K562 (cell line): Measurements from ENCODE around the gene PRDM2. TPM values are rescaled to one million over a fixed set of nuclear protein-coding genes. Genes with fewer than 3 reads are reported as not detected.

Experiments
- ATAC-seq: fragments of 200-7000 bp; cut with Tn5 transposase; 3 replicates; pipeline ENCODE4 v1.9.1; 2020; ENCODE audit warnings: moderate library complexity
- BruUV-seq: library from RNA; stranded (reverse); fragments of 400-500 nt; replicated peaks from 2 replicates; lab custom pipeline; 2021; lab: Mats Ljungman, UMichigan
- CTCF ChIA-PET: fragments of 300-600 bp; formaldehyde crosslinking; extraction: SDS; loops from one replicate; lab custom pipeline; 2021; ENCODE audit warnings: low intra/inter-chr PET ratio; lab: Yijun Ruan, JAX
- POLR2A ChIA-PET: fragments of 300-600, 350-650 bp; sonication (Branson Sonifier 250); formaldehyde crosslinking; extraction: SDS; loops from one replicate; lab custom pipeline; 2021; ENCODE audit warnings: antibody characterized with exemption, inconsistent platforms; lab: Yijun Ruan, JAX
- DNase-seq, 4 experiments: peaks; one replicate each; pipeline versions ENCODE4 v3.0.0 to v3.0.0-alpha.2; 2011 to 2018; ENCODE audit warnings: low spot score in 3 of 4, mixed read lengths in 3 of 4; ENCODE audit errors: extremely low read depth in 1 of 4
- FAIRE-seq: peaks from 2 replicates; lab custom pipeline; 2011; peaks lifted over from hg19 to GRCh38; lab: Jason Lieb, UNC
- H2AFZ ChIP-seq: 2 replicates; pipeline ENCODE4 v1.6.0; 2011; ENCODE audit warnings: low read depth, low read length, control low read depth, inconsistent platforms
- H3K27ac ChIP-seq: fragments of 200-600 bp; 3 replicates; pipeline ENCODE4 v1.8.0; 2011; ENCODE audit warnings: low read depth, mild to moderate bottlenecking, control low read depth, inconsistent platforms, low read length, moderate library complexity, mixed read lengths; ENCODE audit errors: extremely low read depth
- H3K27me3 ChIP-seq, 2 experiments: fragments of 300-600 bp in 1 of 2; 2 replicates in 1 of 2; 3 replicates in 1 of 2; pipeline versions ENCODE4 v1.6.0 to v1.8.0; 2011; ENCODE audit warnings: inconsistent platforms in 2 of 2, low read length in 2 of 2, mild to moderate bottlenecking in 1 of 2, mixed read lengths in 1 of 2, moderate library complexity in 1 of 2; ENCODE audit not compliant: control insufficient read depth in 2 of 2, insufficient read depth in 2 of 2
- H3K36me3 ChIP-seq: fragments of 300-600 bp; 3 replicates; pipeline ENCODE4 v1.8.0; 2011; ENCODE audit warnings: mild to moderate bottlenecking, low read length, inconsistent platforms; ENCODE audit not compliant: control insufficient read depth, insufficient read depth
- H3K4me1 ChIP-seq, 2 experiments: fragments of 200-600 bp in 1 of 2; replicated peaks in 1 of 2; 2 replicates in 1 of 2; 3 replicates in 1 of 2; pipeline versions ENCODE4 v1.5.1 to v1.8.0; 2011; ENCODE audit warnings: inconsistent platforms in 2 of 2, low read length in 2 of 2, mild to moderate bottlenecking in 1 of 2, mixed read lengths in 1 of 2, moderate library complexity in 1 of 2; ENCODE audit not compliant: control insufficient read depth in 2 of 2, insufficient read depth in 2 of 2
- H3K4me2 ChIP-seq: 2 replicates; pipeline ENCODE4 v1.6.1; 2011; ENCODE audit warnings: low read length, control low read depth, inconsistent platforms, mixed read lengths; ENCODE audit not compliant: insufficient read depth
- H3K4me3 ChIP-seq: fragments of 200-600 bp; sonication (generic), shearing (Covaris generic); 2 replicates; pipeline ENCODE4 v1.5.1; 2016; ENCODE audit warnings: control low read depth, inconsistent platforms
- H3K79me2 ChIP-seq: fragments of 200-600 bp; 3 replicates; pipeline ENCODE4 v1.8.0; 2011; ENCODE audit warnings: low read length, inconsistent platforms; ENCODE audit not compliant: control insufficient read depth, insufficient read depth
- H3K9ac ChIP-seq, 2 experiments: 2 replicates each; pipeline versions ENCODE4 v1.6.0 to v1.6.1; 2011; ENCODE audit warnings: low read depth in 2 of 2, low read length in 2 of 2, control low read depth in 1 of 2, inconsistent platforms in 1 of 2, mild to moderate bottlenecking in 1 of 2, mixed read lengths in 1 of 2; ENCODE audit not compliant: insufficient read depth in 1 of 2
- H3K9me1 ChIP-seq: one replicate; pipeline ENCODE4 v1.6.0; 2011; ENCODE audit warnings: inconsistent platforms, mild to moderate bottlenecking, low read length, moderate library complexity; ENCODE audit not compliant: control insufficient read depth, insufficient read depth
- H3K9me3 ChIP-seq: replicated peaks from 2 replicates; pipeline ENCODE4 v1.5.1; 2011; ENCODE audit warnings: low read depth, low read length, inconsistent platforms; ENCODE audit not compliant: control insufficient read depth, insufficient read depth
- H4K20me1 ChIP-seq: replicated peaks from 2 replicates; pipeline ENCODE4 v1.6.1; 2011; ENCODE audit warnings: low read length, inconsistent platforms, mixed read lengths; ENCODE audit not compliant: control insufficient read depth, insufficient read depth
- ARNT ChIP-seq, 2 experiments: fragments of 450-650 bp; IDR thresholded peaks; 2 replicates each; pipeline ENCODE4 v1.6.1; 2016; ENCODE audit warnings: mild to moderate bottlenecking in 1 of 2
- BRCA1 ChIP-seq, 2 experiments: fragments of 450-650 bp in 1 of 2; sonication (generic) in 1 of 2; formaldehyde crosslinking in 1 of 2; IDR thresholded peaks; 2 replicates each; pipeline versions ENCODE4 v1.5.0 to v1.6.1; 2017 to 2020; ENCODE audit warnings: mild to moderate bottlenecking in 1 of 2, missing genetic modification reagents in 1 of 2
- CBFB ChIP-seq: sonication (generic); formaldehyde crosslinking; IDR thresholded peaks from 2 replicates; pipeline ENCODE4 v1.4.0; 2020; ENCODE audit warnings: mild to moderate bottlenecking, missing genetic modification reagents
- CC2D1A ChIP-seq: fragments of 450-650 bp; IDR thresholded peaks from 2 replicates; pipeline ENCODE4 v1.6.1; 2017; ENCODE audit warnings: mild to moderate bottlenecking
- ELF1 ChIP-seq: fragments of 200-800 bp; sonication (Bioruptor generic); IDR thresholded peaks from 2 replicates; pipeline ENCODE4 v1.6.1; 2016; ENCODE audit warnings: missing genetic modification characterization, missing compliant biosample characterization
- ELF2 ChIP-seq: fragments of 250-450 bp; sonication (Bioruptor Pico); IDR thresholded peaks from 2 replicates; pipeline ENCODE4 v1.5.0; 2021; ENCODE audit warnings: mild to moderate bottlenecking
- FOXK2 ChIP-seq, 2 experiments: fragments of 450-650 bp; IDR thresholded peaks in 1 of 2; conservative IDR thresholded peaks in 1 of 2; 2 replicates each; pipeline ENCODE4 v1.6.1; 2016; ENCODE audit warnings: low read depth in 2 of 2, mild to moderate bottlenecking in 1 of 2
- GTF2A2 ChIP-seq: IDR thresholded peaks from 2 replicates; pipeline ENCODE4 v1.6.1; 2016; ENCODE audit warnings: mild to moderate bottlenecking, missing genetic modification characterization, missing compliant biosample characterization
- HEY1 ChIP-seq: fragments of 250-450 bp; sonication (Bioruptor Pico); IDR thresholded peaks from 2 replicates; pipeline ENCODE4 v1.5.0; 2020; ENCODE audit warnings: mild to moderate bottlenecking, moderate library complexity, borderline replicate concordance
- HMGN3 ChIP-seq: IDR thresholded peaks from 2 replicates; pipeline ENCODE4 v1.6.1; 2011; ENCODE audit warnings: borderline replicate concordance, low read depth, mild to moderate bottlenecking, mixed read lengths, low read length; ENCODE audit not compliant: insufficient read length; ENCODE audit errors: extremely low read depth
- KLF10 ChIP-seq: fragments of 250-450 bp; sonication (Bioruptor Pico); IDR thresholded peaks from 2 replicates; pipeline ENCODE4 v1.6.1; 2021; ENCODE audit warnings: matching md5 sums
- RBM14 ChIP-seq: fragments of 200-400 bp; formaldehyde crosslinking; IDR thresholded peaks from 2 replicates; pipeline ENCODE4 v1.6.1; 2018; ENCODE audit warnings: low read depth, mild to moderate bottlenecking, low read length, moderate library complexity, borderline replicate concordance; ENCODE audit not compliant: insufficient read depth
- RBM25 ChIP-seq: fragments of 200-400 bp; formaldehyde crosslinking; IDR thresholded peaks from 2 replicates; pipeline ENCODE4 v1.6.1; 2018; ENCODE audit warnings: low read length, low read depth, moderate library complexity; ENCODE audit not compliant: severe bottlenecking
- ZFP36 ChIP-seq: fragments of 150-350 bp; IDR thresholded peaks from 2 replicates; pipeline ENCODE4 v1.6.1; 2018; ENCODE audit warnings: low read length, low read depth; ENCODE audit not compliant: partially characterized antibody
- ZNF436 ChIP-seq: fragments of 250-450, 450-650 bp; sonication (Bioruptor Pico); formaldehyde crosslinking; IDR thresholded peaks from 2 replicates; pipeline ENCODE4 v1.7.0; 2020; ENCODE audit warnings: mild to moderate bottlenecking
- WGBS: fragments of 100-300 bp; shearing (Covaris generic); methylation state at CpG from one replicate; pipeline ENCODE4 v1.1.6; 2016; ENCODE audit warnings: low coverage, mixed read lengths; ENCODE audit not compliant: insufficient coverage; ENCODE audit errors: missing lambda C conversion rate; 5-methylcytosine and 5-hydroxymethylcytosine counted together
- in situ Hi-C: fragments of 300-500 bp; cut with MboI; formaldehyde crosslinking; loops from 4 replicates; pipeline ENCODE4 v1.15.0; 2018; ENCODE audit warnings: inconsistent platforms, mixed read lengths
- intact Hi-C: fragments of 100-400 bp; cut with micrococcal nuclease; formaldehyde crosslinking; loops from 2 replicates; pipeline ENCODE4 v1.14.2; 2022
- polyA plus RNA-seq, 8 experiments: library from polyadenylated mRNA; depleted of rRNA in 4 of 8; stranded (reverse) in 5 of 8; unstranded in 3 of 8; fragments of >200 nt; fragmentation: Nextera tagmentation in 2 of 8; fragmentation: Illumina TruSeq in 1 of 8; extraction: Ambion mirVana in 2 of 8; extraction: Trizol in 1 of 8; gene quantifications; 2 replicates each; pipeline versions ENCODE4 v1.2.1 to v1.2.3, GENCODE V29; 2011 to 2014; ENCODE audit warnings: inconsistent platforms in 1 of 8, missing spikeins in 1 of 8
- total RNA-seq, 7 experiments: library from RNA; depleted of rRNA in 6 of 7; stranded (reverse); fragments of >200 nt in 6 of 7; fragmentation: Illumina TruSeq in 2 of 7; extraction: Trizol in 2 of 7; gene quantifications; 2 replicates each; pipeline versions ENCODE4 v1.2.1 to v1.2.3, GENCODE V29; 2011 to 2021; ENCODE audit warnings: low replicate concordance in 1 of 7
- TF ChIP-seq, protein P1 (sequence below), 2 experiments: IDR thresholded peaks in 1 of 2; conservative IDR thresholded peaks in 1 of 2; 2 replicates each; pipeline ENCODE4 v1.6.1; 2016; ENCODE audit warnings: low read depth in 2 of 2, mild to moderate bottlenecking in 1 of 2, missing compliant biosample characterization in 1 of 2, missing genetic modification characterization in 1 of 2, moderate library complexity in 1 of 2
- TF ChIP-seq, protein P2 (sequence below): IDR thresholded peaks from 2 replicates; pipeline ENCODE4 v1.6.1; 2014; ENCODE audit warnings: antibody characterized with exemption
- TF ChIP-seq, protein P3 (sequence below): fragments of 450-650 bp; formaldehyde crosslinking; IDR thresholded peaks from 2 replicates; pipeline ENCODE4 v1.4.0; 2022; ENCODE audit warnings: missing genetic modification characterization

PRDM2 gene
- total and polyA plus RNA-seq, 9 of the 15 experiments (the other 6 are each of a cell fraction or from before 2014, with no cell fraction given) = 5.4 to 27.6 (median 12.5) TPM

DNA sequence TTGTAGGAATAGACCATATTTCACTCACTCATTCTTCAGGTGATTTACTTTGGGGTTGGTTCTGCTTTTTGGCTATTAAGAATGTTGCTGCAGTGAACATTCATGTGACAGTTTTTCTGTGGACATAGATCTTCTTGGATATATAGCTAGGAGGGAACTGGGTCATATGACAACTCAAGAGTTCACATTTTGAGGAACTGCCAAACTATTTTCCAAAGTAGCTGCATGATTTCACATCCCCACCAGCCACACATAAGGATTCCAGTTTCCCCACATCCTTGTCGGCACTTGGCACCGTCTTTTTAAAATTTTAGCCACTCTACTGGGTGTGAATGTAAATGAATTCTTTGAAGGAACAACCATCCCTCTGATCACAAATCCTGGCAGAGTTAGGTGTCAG lies 126.0 kb downstream of the PRDM2 start:
- no peaks in the 10 kb centered on the region; a peak in 1 of 5 replicates for H3K4me1 ChIP-seq
- H2AFZ ChIP-seq = no peak overlapping the region
- no TSS peak for BruUV-seq
- no peaks in the 10 kb centered on the region for H3K36me3 ChIP-seq
- in situ Hi-C loops = no loop called here
- H3K27me3 ChIP-seq = peaks cover 18 to 47% of the 10 kb centered on the region in 2 experiments
- no peak overlapping the region for H3K9ac ChIP-seq
- no peaks in the 10 kb centered on the region for H3K79me2 ChIP-seq
- 0 out of 2 replicates have a peak, but pooled peaks cover 6% of the 10 kb centered on the region for H4K20me1 ChIP-seq
- FAIRE-seq (no peak), ATAC-seq (no peak), DNase-seq (no peak)
- H3K9me3 ChIP-seq = no peaks in the 10 kb centered on the region
- ChIA-PET CTCF (no interaction called here), POLR2A (no interaction called here)
- intact Hi-C loops = loop anchor here (5.0 kb wide), 1 partner anchor 159 kb away; no protein-coding TSS in a partner anchor
- H3K9me1 ChIP-seq = peaks cover 4% of the 10 kb centered on the region
- 7% methylated on average over 2 of the region's 2 CpGs for WGBS
- no peak overlapping the region for H3K27ac ChIP-seq
- H3K4me2 ChIP-seq = no peak overlapping the region
- no peak overlapping the region for H3K4me3 ChIP-seq
- no peak for TF ChIP-seq ARNT (IDR thresholded peaks at IDR 0.05)
- TF ChIP-seq GTF2A2 (tag) = no peak
- TF ChIP-seq CBFB (CRISPR knock-in tag) = no peak
- TF ChIP-seq KLF10 (CRISPR knock-in tag) = no peak
- TF ChIP-seq ELF2 (CRISPR knock-in tag) = no peak
- TF ChIP-seq FOXK2 (conservative IDR thresholded peaks at IDR 0.05 in 1 of 2, IDR thresholded peaks at IDR 0.05 in 1 of 2; ENCODE audit: low read depth in 2 of 2) = no peak
- peak; percentile 19 for TF ChIP-seq ZFP36
- no peak for TF ChIP-seq HEY1
- no peak for TF ChIP-seq ELF1 (tag)
- TF ChIP-seq, protein P1, sequence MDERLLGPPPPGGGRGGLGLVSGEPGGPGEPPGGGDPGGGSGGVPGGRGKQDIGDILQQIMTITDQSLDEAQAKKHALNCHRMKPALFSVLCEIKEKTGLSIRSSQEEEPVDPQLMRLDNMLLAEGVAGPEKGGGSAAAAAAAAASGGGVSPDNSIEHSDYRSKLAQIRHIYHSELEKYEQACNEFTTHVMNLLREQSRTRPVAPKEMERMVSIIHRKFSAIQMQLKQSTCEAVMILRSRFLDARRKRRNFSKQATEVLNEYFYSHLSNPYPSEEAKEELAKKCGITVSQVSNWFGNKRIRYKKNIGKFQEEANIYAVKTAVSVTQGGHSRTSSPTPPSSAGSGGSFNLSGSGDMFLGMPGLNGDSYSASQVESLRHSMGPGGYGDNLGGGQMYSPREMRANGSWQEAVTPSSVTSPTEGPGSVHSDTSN (CRISPR knock-in tag; IDR thresholded peaks at IDR 0.05; ENCODE audit: low read depth) = no peak
- TF ChIP-seq, protein P1 (tag; conservative IDR thresholded peaks at IDR 0.05; ENCODE audit: low read depth) = peak; percentile 65; the same call in 1 of the 2 replicates
- no peak for TF ChIP-seq HMGN3
- peak; percentile 40 for TF ChIP-seq RBM25
- TF ChIP-seq, protein P2, sequence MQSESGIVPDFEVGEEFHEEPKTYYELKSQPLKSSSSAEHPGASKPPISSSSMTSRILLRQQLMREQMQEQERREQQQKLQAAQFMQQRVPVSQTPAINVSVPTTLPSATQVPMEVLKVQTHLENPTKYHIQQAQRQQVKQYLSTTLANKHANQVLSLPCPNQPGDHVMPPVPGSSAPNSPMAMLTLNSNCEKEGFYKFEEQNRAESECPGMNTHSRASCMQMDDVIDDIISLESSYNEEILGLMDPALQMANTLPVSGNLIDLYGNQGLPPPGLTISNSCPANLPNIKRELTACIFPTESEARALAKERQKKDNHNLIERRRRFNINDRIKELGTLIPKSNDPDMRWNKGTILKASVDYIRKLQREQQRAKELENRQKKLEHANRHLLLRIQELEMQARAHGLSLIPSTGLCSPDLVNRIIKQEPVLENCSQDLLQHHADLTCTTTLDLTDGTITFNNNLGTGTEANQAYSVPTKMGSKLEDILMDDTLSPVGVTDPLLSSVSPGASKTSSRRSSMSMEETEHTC = no peak
- TF ChIP-seq ZNF436 = no peak
- no peak for TF ChIP-seq BRCA1 (IDR thresholded peaks at IDR 0.05)
- TF ChIP-seq BRCA1 (CRISPR knock-in tag; IDR thresholded peaks at IDR 0.05) = no peak
- no peak for TF ChIP-seq RBM14
- no peak for TF ChIP-seq CC2D1A
- TF ChIP-seq, protein P3, sequence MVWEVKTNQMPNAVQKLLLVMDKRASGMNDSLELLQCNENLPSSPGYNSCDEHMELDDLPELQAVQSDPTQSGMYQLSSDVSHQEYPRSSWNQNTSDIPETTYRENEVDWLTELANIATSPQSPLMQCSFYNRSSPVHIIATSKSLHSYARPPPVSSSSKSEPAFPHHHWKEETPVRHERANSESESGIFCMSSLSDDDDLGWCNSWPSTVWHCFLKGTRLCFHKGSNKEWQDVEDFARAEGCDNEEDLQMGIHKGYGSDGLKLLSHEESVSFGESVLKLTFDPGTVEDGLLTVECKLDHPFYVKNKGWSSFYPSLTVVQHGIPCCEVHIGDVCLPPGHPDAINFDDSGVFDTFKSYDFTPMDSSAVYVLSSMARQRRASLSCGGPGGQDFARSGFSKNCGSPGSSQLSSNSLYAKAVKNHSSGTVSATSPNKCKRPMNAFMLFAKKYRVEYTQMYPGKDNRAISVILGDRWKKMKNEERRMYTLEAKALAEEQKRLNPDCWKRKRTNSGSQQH = no peak
